K562 (cell line): ENCODE data around the gene RRAS. TPM values are rescaled to one million over a fixed set of nuclear protein-coding genes. Genes with fewer than 3 reads are reported as not detected.
A peak's percentile ranks its signal among the peaks of the same experiment; 100 is the strongest.

ENCODE experiments used
- AFF1 ChIP-seq, 2 experiments: fragments of 450-650 bp; IDR thresholded peaks; 2 replicates each; pipeline ENCODE4 v1.6.1; 2018; ENCODE audit warnings: mild to moderate bottlenecking in 2 of 2, low read depth in 1 of 2; ENCODE audit not compliant: partially characterized antibody in 2 of 2
- ARID2 ChIP-seq: fragments of 450-650 bp; IDR thresholded peaks from 2 replicates; pipeline ENCODE4 v1.6.1; 2017; ENCODE audit warnings: antibody characterized with exemption, mild to moderate bottlenecking
- CSDE1 ChIP-seq, 2 experiments: fragments of 450-650 bp; IDR thresholded peaks; 2 replicates each; pipeline ENCODE4 v1.6.1; 2016; ENCODE audit warnings: mild to moderate bottlenecking in 1 of 2
- DNMT1 ChIP-seq: fragments of 450-650 bp; IDR thresholded peaks from 2 replicates; pipeline ENCODE4 v1.6.1; 2016; ENCODE audit warnings: antibody characterized with exemption, mild to moderate bottlenecking
- GATA2 ChIP-seq: sonication (generic); formaldehyde crosslinking; IDR thresholded peaks from 2 replicates; pipeline ENCODE4 v1.4.0; 2020; ENCODE audit warnings: mild to moderate bottlenecking, missing genetic modification reagents
- POLR2G ChIP-seq: fragments of 200-400 bp; formaldehyde crosslinking; IDR thresholded peaks from 2 replicates; pipeline ENCODE4 v1.6.1; 2017; ENCODE audit warnings: low read depth, mild to moderate bottlenecking, antibody characterized with exemption, low read length, moderate library complexity
- REST ChIP-seq, 2 experiments: fragments of 450-650 bp; formaldehyde crosslinking in 1 of 2; IDR thresholded peaks; 2 replicates each; pipeline versions ENCODE4 v1.4.0 to v1.6.1; 2014 to 2020; ENCODE audit warnings: mild to moderate bottlenecking in 2 of 2, borderline replicate concordance in 1 of 2, low read depth in 1 of 2
- SMARCA5 ChIP-seq: fragments of 450-650 bp; IDR thresholded peaks from 2 replicates; pipeline ENCODE4 v1.6.1; 2016
- TBP ChIP-seq: optimal IDR thresholded peaks from 2 replicates; pipeline ENCODE3; 2011; ENCODE audit warnings: low read depth, low read length, improper control_type of control experiment
- TFAP4 ChIP-seq: sonication (generic); formaldehyde crosslinking; IDR thresholded peaks from 2 replicates; pipeline ENCODE4 v1.8.0; 2022; ENCODE audit warnings: missing genetic modification reagents, mild to moderate bottlenecking, moderate library complexity, borderline replicate concordance
- polyA plus RNA-seq, 8 experiments: library from polyadenylated mRNA; depleted of rRNA in 4 of 8; stranded (reverse) in 5 of 8; unstranded in 3 of 8; fragments of >200 nt; fragmentation: Nextera tagmentation in 2 of 8; fragmentation: Illumina TruSeq in 1 of 8; extraction: Ambion mirVana in 2 of 8; extraction: Trizol in 1 of 8; gene quantifications; 2 replicates each; pipeline versions ENCODE4 v1.2.1 to v1.2.3, GENCODE V29; 2011 to 2014; ENCODE audit warnings: inconsistent platforms in 1 of 8, missing spikeins in 1 of 8
- total RNA-seq, 7 experiments: library from RNA; depleted of rRNA in 6 of 7; stranded (reverse); fragments of >200 nt in 6 of 7; fragmentation: Illumina TruSeq in 2 of 7; extraction: Trizol in 2 of 7; gene quantifications; 2 replicates each; pipeline versions ENCODE4 v1.2.1 to v1.2.3, GENCODE V29; 2011 to 2021; ENCODE audit warnings: low replicate concordance in 1 of 7

The RRAS gene
- total and polyA plus RNA-seq, 9 of the 15 experiments (the other 6 are each of a cell fraction or from before 2014, with no cell fraction given) = 0.70 to 17.3 (median 8.2) TPM

- TF ChIP-seq REST (IDR thresholded peaks at IDR 0.05; ENCODE audit: borderline replicate concordance) = peak; percentile 48; the same call in 1 of the 2 replicates
- TF ChIP-seq REST (CRISPR knock-in tag; IDR thresholded peaks at IDR 0.05; ENCODE audit: low read depth) = no peak
- peak; percentile 31 to 74 for TF ChIP-seq AFF1 (IDR thresholded peaks at IDR 0.05; ENCODE audit: low read depth in 1 of 2, partially characterized antibody in 2 of 2)
- TF ChIP-seq POLR2G = peak; percentile 34; the same call in 1 of the 2 replicates
- TF ChIP-seq TBP = peak; percentile 39
- TF ChIP-seq GATA2 (CRISPR knock-in tag) = no peak
- peak; percentile 91; the same call in 1 of the 2 replicates for TF ChIP-seq DNMT1
- 0 out of 2 replicates have a peak, but pooled peaks have one; percentile 29 for TF ChIP-seq ARID2
- TF ChIP-seq TFAP4 (CRISPR knock-in tag) = peak; percentile 49; the same call in 1 of the 2 replicates
- TF ChIP-seq CSDE1 (IDR thresholded peaks at IDR 0.05) = 0 out of 4 replicates have a peak, but pooled peaks of 1 of the 2 experiments have one; percentile 51
- peak; percentile 63; the same call in 1 of the 2 replicates for TF ChIP-seq SMARCA5
These were observed 46.5 kb downstream of the RRAS start (continued) for GRCh38 chr19:49593233-49594113.
